GM12872 (cell line): ENCODE data around the gene MYOZ2.

ENCODE experiments used
- CTCF ChIP-seq: IDR thresholded peaks from 3 replicates; pipeline ENCODE4 v1.5.1; 2011; ENCODE audit warnings: low read depth, mild to moderate bottlenecking, low read length, moderate library complexity; ENCODE audit not compliant: insufficient read depth

Gene MYOZ2

DNA sequence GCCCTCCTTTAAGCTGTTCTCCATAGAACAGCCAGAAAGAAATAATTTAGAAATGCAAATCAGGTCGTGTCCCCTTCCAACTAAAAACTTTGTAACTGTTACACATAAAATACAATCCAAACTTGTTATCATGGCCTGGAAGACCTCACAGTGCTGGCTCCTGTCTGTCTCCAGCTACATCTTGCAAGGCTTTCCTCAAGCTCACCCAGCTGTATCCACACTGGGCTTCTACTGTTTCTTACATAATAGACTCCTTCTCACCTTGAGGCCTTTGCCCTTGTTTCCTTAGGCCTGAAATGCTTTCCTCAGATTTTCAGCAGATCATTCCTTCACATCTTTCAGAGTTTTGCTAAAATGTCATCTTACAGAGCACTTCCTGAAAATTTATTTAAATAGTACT, 43.4 kb downstream of the MYOZ2 start:
- TF ChIP-seq CTCF, result no peak

DNA sequence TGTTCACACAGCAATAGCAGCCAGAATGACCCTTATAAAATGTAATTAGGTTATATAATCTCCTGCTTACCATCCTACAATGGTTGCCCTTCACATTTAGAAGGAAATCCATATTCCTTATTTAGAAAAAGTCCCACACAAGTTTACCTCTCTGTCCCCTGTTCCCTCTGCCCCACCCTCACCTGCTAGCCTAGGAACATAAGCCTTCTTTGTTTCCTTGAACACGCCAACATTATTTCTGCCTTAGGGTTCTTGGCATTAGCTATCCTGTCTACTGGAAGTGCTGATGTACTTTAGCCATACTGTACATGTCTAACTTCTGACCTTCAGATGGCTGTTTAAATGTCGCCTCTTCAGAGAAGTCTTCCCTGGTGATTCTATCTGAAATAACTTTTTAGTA, 48.5 kb downstream of the MYOZ2 start:
- TF ChIP-seq CTCF, result no peak

DNA sequence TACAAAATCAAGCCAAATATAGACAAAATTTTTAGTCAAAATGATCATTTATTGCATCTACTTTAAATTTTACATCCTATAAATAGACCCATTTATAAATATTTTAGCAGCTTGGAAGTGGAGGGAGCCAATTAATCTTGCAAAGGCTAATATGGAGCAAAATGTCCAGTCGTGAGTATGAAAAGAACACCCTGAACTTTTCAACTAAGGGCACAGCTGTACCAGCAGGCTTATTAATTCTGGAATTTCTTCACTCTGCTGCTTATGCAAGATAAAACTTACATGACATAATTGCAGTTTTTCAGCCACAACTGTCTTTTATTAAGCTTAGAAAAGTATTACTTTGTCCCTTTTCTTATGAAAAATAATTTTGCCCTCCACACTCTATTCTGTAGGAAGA, 54.0 kb downstream of the MYOZ2 start:
- no peak for TF ChIP-seq CTCF

DNA sequence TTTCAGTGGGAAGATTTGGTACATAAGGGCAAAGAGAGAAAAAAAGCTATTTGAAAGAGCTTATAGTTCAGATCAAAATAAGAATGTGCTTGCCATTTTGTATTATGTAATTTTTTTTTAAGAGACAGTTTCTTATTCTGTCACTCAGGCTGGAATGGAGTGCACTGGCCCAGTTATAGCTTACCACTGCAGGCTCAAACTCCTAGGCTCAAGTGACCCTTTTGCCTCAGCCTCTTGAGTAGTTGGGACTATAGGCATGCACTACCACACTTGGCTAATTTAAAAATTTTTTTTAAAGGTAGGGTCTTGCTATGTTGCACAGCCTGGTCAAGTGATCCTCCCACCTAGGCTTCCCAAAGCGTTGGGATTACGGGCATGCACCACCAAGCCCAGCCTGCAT, 54.7 kb downstream of the MYOZ2 start:
- no peak for TF ChIP-seq CTCF

- TF ChIP-seq CTCF, result no peak
Measured at GRCh38 chr4:119191505-119191904, 55.9 kb downstream of the MYOZ2 start.

DNA sequence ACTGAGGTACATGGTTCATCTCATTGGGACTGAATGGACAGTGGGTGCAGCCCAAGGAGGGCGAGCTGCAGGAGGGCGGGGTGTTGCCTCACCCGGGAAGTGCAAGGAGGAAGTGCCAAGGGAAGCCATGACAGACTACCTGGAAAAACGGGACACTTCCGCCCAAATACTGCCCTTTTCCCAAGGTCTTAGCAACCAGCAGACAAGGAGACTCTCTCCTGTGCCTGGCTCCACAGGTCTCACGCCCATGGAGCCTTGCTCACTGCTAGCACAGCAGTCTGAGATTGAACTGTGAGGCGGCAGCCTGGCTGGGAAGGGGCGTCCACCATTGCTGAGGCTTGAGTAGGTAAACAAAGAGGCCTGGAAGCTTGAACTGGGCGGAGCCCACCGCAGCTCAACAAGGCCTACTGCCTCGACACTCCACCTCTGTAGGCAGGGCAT, 62.2 kb downstream of the MYOZ2 start:
- TF ChIP-seq CTCF, result no peak

GRCh38 chr4:119204916-119205315, 69.3 kb downstream of the MYOZ2 start:
- no peak for TF ChIP-seq CTCF

DNA sequence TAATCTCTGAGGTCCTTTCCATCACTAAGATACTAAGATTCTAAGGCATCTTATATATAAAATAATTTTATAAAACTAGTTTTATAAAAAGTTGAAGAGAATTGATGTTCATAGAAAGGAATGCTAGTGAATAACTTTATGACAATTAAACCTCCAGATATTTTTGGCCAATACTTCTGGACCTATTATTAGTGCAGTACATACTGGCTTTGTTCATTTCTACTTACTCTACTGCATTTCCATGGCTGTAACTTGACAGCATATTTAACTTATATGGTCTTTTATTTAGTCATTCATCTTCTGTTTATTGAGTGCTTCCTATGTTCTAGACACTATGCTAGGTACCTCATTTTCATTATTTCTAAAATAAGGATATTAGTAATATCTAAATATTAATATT, 70.1 kb downstream of the MYOZ2 start:
- TF ChIP-seq CTCF, result no peak
